ENCODE results near the gene DHPS. TPM values are rescaled to one million over a fixed set of nuclear protein-coding genes. Genes with fewer than 3 reads are reported as not detected.
A peak's percentile ranks its signal among the peaks of the same experiment; 100 is the strongest.

The DHPS gene
- 10 to 100 TPM; 29.5 to 60.5 (median 45.8) TPM for total RNA-seq
- long read RNA-seq, transcript DHPS-201 (9 exons, 1,363 nt), result major isoform, 9 of 10 reads
- long read RNA-seq, partial matches to known transcripts, result 0 of 10 reads
- long read RNA-seq, other reads (novel, unspliced or antisense), result 0 of 10 reads

GRCh38 chr19:12681074-12681987, at the start of gene DHPS:
Gene DHPS, minus strand, starts transcription at chr19:12681880. Its CDS starts 114 bp downstream, at chr19:12681766.
- intact Hi-C loops (cut with DNase I), result no loop called here
- DNase-seq, result peak; percentile 88 to 95 (median 93)
- peak; percentile 66 for TF ChIP-seq POLR2A (IDR thresholded peaks at IDR 0.05)
- no peak for TF ChIP-seq CTCF (IDR thresholded peaks at IDR 0.05)
- peaks cover 0 to 29% (median 14%) of the 10 kb centered on the region in 4 donors for H3K36me3 ChIP-seq
- no peaks in the 10 kb centered on the region for H3K9me3 ChIP-seq
- peaks cover 0 to 19% (median 0%) of the 10 kb centered on the region in 4 donors for H3K4me1 ChIP-seq
- no peaks in the 10 kb centered on the region for H3K27me3 ChIP-seq
- 0% methylated on average over 39 of the region's 68 CpGs for WGBS (ENCODE audit: insufficient coverage, low coverage, low lambda C conversion rate, missing lambda C conversion rate)
- ATAC-seq, result peak; percentile 78 to 87 (median 84)
- H3K27ac ChIP-seq, result peak within 1 kb of the TSS; percentile 77 to 93 (median 85)
- H3K4me3 ChIP-seq, result peak within 1 kb of the TSS; percentile 85 to 97 (median 94)

- DNase-seq (no peak), ATAC-seq (no peak)
- no peak overlapping the region for H3K4me3 ChIP-seq
- TF ChIP-seq CTCF (IDR thresholded peaks at IDR 0.05), result no peak
- no peak for TF ChIP-seq POLR2A (IDR thresholded peaks at IDR 0.05)
- no peak overlapping the region for H3K27ac ChIP-seq
- peaks cover 0 to 37% (median 15%) of the 10 kb centered on the region in 4 donors for H3K4me1 ChIP-seq
- 100% methylated on average over 1 of the region's 24 CpGs for WGBS (ENCODE audit: insufficient coverage, low coverage, low lambda C conversion rate, missing lambda C conversion rate)
- intact Hi-C loops (cut with DNase I), result no loop called here
- H3K27me3 ChIP-seq, result no peaks in the 10 kb centered on the region
- H3K36me3 ChIP-seq, result peaks cover 0 to 27% (median 17%) of the 10 kb centered on the region in 4 donors
- no peaks in the 10 kb centered on the region for H3K9me3 ChIP-seq
Measured at GRCh38 chr19:12731337-12731736, 49.7 kb upstream of the DHPS start.

- DNase-seq (no peak), ATAC-seq (no peak)
- WGBS (ENCODE audit: insufficient coverage, low coverage, low lambda C conversion rate, missing lambda C conversion rate), result 66% methylated on average over 2 of the region's 3 CpGs
- Histone ChIP-seq H3K4me1 (peaks cover 0 to 34% (median 15%) of the 10 kb centered on the region in 4 donors), H3K9me3 (no peaks in the 10 kb centered on the region), H3K4me3 (no peak overlapping the region), H3K27me3 (no peaks in the 10 kb centered on the region), H3K27ac (no peak overlapping the region), H3K36me3 (peaks cover 0 to 27% (median 17%) of the 10 kb centered on the region in 4 donors)
- TF ChIP-seq POLR2A (IDR thresholded peaks at IDR 0.05) (no peak), CTCF (IDR thresholded peaks at IDR 0.05) (no peak)
- intact Hi-C loops (cut with DNase I), result no loop called here
Measured at GRCh38 chr19:12730064-12730463, 48.4 kb upstream of the DHPS start.

GRCh38 chr19:12727745-12728433, 46.2 kb upstream of the DHPS start:
- intact Hi-C loops (cut with DNase I), result loop anchor here in 1 of 2 donors (10.0 kb wide), 1 partner anchor 47 kb away; the partner anchor contains the start of gene HOOK2
- Histone ChIP-seq H3K4me3 (no peak overlapping the region), H3K9me3 (no peaks in the 10 kb centered on the region), H3K4me1 (peaks cover 0 to 32% (median 16%) of the 10 kb centered on the region in 4 donors), H3K27ac (no peak overlapping the region), H3K36me3 (peaks cover 0 to 27% (median 17%) of the 10 kb centered on the region in 4 donors), H3K27me3 (no peaks in the 10 kb centered on the region)
- DNase-seq (no peak), ATAC-seq (no peak)
- TF ChIP-seq CTCF (IDR thresholded peaks at IDR 0.05) (no peak), POLR2A (IDR thresholded peaks at IDR 0.05) (no peak)
- whole genome bisulfite sequencing (ENCODE audit: insufficient coverage, low coverage, low lambda C conversion rate, missing lambda C conversion rate), result 100% methylated on average over 4 of the region's 9 CpGs
